ENCODE results near the gene HS2ST1. TPM values are rescaled to one million over a fixed set of nuclear protein-coding genes. Genes with fewer than 3 reads are reported as not detected.
A peak's percentile ranks its signal among the peaks of the same experiment; 100 is the strongest.
"Not testable (repeated sequence)": the region's sequence is repeated elsewhere in the genome, so short reads cannot be mapped to it uniquely, and the experiment has no call there.

The HS2ST1 gene
- total RNA-seq, 4 donors from 2014 or later = 6.3 to 11.7 (median 10.3) TPM

DNA sequence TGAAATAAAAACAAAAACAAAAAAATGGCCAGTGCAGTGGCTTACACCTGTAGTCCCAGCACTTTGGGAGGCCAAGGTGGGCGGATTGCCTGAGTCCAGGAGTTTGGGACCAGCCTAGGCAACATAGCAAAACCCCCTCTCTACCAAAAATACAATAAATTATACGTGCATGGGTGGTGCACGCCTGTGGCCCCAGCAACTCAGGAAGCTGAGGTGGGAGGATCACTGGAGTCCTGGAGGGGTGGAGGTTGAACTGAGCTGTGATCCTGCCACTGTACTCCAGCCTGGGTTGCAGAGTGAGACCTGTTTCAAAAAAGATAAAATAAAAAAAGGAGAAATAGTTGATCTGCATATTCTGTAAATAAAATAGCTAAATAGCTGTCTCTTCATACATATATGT lies 41.2 kb downstream of the HS2ST1 start:
- Histone ChIP-seq H3K9me3 (no peaks in the 10 kb centered on the region), H3K27ac (no peak overlapping the region), H3K27me3 (no peaks in the 10 kb centered on the region), H3K36me3 (no peaks in the 10 kb centered on the region), H3K4me3 (no peak overlapping the region), H3K4me1 (no peaks in the 10 kb centered on the region)
- WGBS = 88% methylated on average over 3 of the region's 3 CpGs
- no peak for DNase-seq (ENCODE audit: low spot score in 2 of 2)
- TF ChIP-seq EP300 (IDR thresholded peaks at IDR 0.05) (no peak), POLR2AphosphoS5 (IDR thresholded peaks at IDR 0.05) (no peak)

DNA sequence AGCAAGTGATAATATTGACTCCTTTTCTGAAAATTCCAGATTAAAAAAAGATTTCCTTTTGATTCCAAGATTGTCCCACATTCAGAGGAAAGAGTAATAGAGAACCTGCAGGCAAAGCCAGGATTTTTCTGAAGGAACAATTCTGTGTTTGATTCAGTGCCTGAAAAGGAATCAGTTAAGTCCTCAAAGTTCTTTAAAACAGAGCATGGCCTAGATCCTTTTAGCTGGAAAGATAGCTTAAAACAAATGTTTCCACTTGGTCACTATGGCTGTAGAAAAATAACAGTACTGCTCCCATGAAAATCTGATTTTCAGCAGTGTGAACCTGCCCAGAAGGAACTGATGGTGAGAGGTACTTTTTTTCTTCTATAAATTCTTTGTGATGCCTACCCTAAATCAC lies 41.8 kb downstream of the HS2ST1 start:
- no peak overlapping the region for H3K27ac ChIP-seq
- no peaks in the 10 kb centered on the region for H3K9me3 ChIP-seq
- no peak for DNase-seq (ENCODE audit: low spot score in 2 of 2)
- H3K27me3 ChIP-seq = no peaks in the 10 kb centered on the region
- no peaks in the 10 kb centered on the region for H3K36me3 ChIP-seq
- TF ChIP-seq, protein P1, sequence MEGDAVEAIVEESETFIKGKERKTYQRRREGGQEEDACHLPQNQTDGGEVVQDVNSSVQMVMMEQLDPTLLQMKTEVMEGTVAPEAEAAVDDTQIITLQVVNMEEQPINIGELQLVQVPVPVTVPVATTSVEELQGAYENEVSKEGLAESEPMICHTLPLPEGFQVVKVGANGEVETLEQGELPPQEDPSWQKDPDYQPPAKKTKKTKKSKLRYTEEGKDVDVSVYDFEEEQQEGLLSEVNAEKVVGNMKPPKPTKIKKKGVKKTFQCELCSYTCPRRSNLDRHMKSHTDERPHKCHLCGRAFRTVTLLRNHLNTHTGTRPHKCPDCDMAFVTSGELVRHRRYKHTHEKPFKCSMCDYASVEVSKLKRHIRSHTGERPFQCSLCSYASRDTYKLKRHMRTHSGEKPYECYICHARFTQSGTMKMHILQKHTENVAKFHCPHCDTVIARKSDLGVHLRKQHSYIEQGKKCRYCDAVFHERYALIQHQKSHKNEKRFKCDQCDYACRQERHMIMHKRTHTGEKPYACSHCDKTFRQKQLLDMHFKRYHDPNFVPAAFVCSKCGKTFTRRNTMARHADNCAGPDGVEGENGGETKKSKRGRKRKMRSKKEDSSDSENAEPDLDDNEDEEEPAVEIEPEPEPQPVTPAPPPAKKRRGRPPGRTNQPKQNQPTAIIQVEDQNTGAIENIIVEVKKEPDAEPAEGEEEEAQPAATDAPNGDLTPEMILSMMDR (IDR thresholded peaks at IDR 0.05) = no peak
- TF ChIP-seq EP300 (IDR thresholded peaks at IDR 0.05) (no peak), POLR2A (IDR thresholded peaks at IDR 0.05) (no peak), POLR2AphosphoS5 (IDR thresholded peaks at IDR 0.05) (no peak)
- no peaks in the 10 kb centered on the region for H3K4me1 ChIP-seq
- H3K4me3 ChIP-seq = no peak overlapping the region

DNA sequence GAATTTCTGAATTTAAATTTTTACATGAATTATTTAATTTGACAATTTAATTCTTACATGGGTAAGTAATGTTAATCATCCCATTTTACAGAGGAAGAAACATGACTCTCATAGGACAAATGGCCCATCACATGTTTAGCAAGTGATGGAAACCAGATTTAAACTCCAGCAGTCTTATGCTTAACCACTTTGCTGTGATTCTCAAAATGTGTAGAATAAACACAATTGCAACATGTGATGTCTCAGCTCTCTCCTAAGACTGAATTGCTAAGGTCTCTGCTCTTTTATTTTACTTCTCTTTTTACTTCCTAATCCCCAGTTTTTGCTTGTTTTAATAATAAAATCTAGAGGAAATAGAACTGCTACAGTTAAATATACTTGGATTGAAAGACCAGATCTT lies 42.8 kb downstream of the HS2ST1 start:
- H3K4me1 ChIP-seq = no peaks in the 10 kb centered on the region
- no peaks in the 10 kb centered on the region for H3K27me3 ChIP-seq
- no peak overlapping the region for H3K27ac ChIP-seq
- no peaks in the 10 kb centered on the region for H3K9me3 ChIP-seq
- no peak for DNase-seq (ENCODE audit: low spot score in 2 of 2)
- TF ChIP-seq EP300 (IDR thresholded peaks at IDR 0.05) (no peak), POLR2AphosphoS5 (IDR thresholded peaks at IDR 0.05) (no peak), POLR2A (IDR thresholded peaks at IDR 0.05) (no peak)
- TF ChIP-seq, protein P1 (IDR thresholded peaks at IDR 0.05) = no peak
- H3K36me3 ChIP-seq = no peaks in the 10 kb centered on the region
- H3K4me3 ChIP-seq = no peak overlapping the region

DNA sequence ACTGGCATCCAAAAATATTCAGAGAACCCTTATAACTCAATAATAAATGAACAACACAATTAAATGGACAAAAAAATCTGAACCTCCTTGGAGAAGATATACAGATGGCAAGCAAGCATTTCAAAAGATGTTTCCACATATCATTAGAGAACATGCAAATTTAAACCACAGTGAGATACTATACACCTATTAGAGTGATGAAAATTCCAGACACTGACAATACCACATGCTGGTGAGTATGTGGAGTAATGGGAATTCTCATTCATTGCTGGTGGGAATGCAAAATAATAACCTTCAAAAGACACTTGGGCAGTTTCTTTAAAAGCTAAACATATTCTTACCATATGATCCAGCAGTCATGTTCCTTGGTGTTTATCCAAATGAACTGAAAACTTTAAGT lies 46.1 kb downstream of the HS2ST1 start:
- no peaks in the 10 kb centered on the region for H3K36me3 ChIP-seq

DNA sequence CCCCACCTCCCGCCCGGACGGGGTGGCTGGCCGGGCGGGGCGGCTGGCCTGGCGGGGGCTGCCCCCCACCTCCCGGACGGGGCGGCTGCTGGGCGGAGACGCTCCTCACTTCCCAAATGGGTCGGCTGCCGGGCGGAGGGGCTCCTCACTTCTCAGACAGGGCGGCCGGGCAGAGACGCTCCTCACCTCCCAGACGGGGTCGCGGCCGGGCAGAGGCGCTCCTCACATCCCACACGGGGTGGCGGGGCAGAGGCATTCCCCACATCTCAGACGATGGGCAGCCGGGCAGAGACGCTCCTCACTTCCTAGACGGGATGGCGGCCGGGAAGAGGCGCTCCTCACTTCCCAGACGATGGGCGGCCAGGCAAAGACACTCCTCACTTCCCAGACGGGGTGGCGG lies 49.4 kb downstream of the HS2ST1 start:
- H3K27me3 ChIP-seq; H3K36me3 ChIP-seq; H3K4me1 ChIP-seq; H3K4me3 ChIP-seq; DNase-seq (ENCODE audit: low spot score in 2 of 2); H3K9me3 ChIP-seq; H3K27ac ChIP-seq: not testable (repeated sequence)
- 96% methylated on average over 8 of the region's 36 CpGs for WGBS

More for the DNA sequence above, 46.1 kb downstream of the HS2ST1 start:
- no peak for DNase-seq (ENCODE audit: low spot score in 2 of 2)
- TF ChIP-seq POLR2A (IDR thresholded peaks at IDR 0.05) = no peak
- TF ChIP-seq, protein P1 (IDR thresholded peaks at IDR 0.05) = no peak
- TF ChIP-seq EP300 (IDR thresholded peaks at IDR 0.05) = no peak
- no peak for TF ChIP-seq POLR2AphosphoS5 (IDR thresholded peaks at IDR 0.05)
- Histone ChIP-seq H3K27me3 (no peaks in the 10 kb centered on the region), H3K9me3 (no peaks in the 10 kb centered on the region), H3K4me1 (no peaks in the 10 kb centered on the region), H3K4me3 (no peak overlapping the region), H3K27ac (no peak overlapping the region)

DNA sequence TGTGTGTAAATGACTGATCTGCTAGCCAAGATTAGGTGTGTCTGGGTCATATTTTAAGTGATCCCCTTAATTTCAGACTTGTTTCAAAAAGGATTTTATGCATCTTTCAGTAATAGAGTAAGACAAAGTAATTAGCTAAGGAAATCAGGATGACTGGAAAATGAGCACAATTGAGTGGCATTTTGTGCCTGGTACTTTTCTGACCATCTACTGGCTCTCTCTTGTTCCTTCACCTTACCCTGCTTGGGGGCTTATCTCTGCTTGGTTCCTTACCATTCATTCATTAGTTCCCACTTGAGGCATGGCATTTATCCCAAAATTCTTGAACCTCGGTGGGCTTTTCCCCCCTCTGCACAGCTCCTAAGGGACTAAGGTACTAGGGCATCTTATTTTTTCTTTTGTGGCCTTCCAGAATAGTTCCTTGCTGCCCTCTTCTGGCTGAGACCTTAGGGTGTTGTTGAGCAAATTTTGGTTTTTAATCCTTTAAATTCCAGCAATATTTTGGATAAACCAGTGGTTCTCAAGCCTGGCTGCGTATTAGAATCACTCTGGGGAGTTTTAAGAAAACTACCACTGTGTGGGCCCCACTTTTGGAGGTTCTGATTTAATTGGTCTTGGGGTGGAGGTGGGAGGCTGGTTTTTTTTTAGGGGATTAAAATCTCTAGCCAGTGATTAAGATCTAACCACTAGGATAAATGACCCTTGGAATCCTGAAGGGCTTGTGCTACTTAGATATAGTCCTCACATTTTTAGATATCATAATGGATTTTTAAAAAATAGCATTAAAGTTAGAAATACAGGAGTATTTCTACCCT lies 50.8 kb downstream of the HS2ST1 start:
- TF ChIP-seq POLR2A (IDR thresholded peaks at IDR 0.05) = no peak
- TF ChIP-seq, protein P1 (IDR thresholded peaks at IDR 0.05) = peak in 1 of 2 donors; percentile 36
- no peaks in the 10 kb centered on the region for H3K4me1 ChIP-seq
- no peaks in the 10 kb centered on the region for H3K9me3 ChIP-seq
- no peak overlapping the region for H3K4me3 ChIP-seq
- 54% methylated on average over 2 of the region's 2 CpGs for whole genome bisulfite sequencing
- no peaks in the 10 kb centered on the region for H3K27me3 ChIP-seq
- no peak for DNase-seq (ENCODE audit: low spot score in 2 of 2)
- no peaks in the 10 kb centered on the region for H3K36me3 ChIP-seq
- no peak overlapping the region for H3K27ac ChIP-seq
